Smooth muscle cell (in vitro differentiated cells): ENCODE measurements around the gene SCG2. TPM values are rescaled to one million over a fixed set of nuclear protein-coding genes. Genes with fewer than 3 reads are reported as not detected.
A peak's percentile ranks its signal among the peaks of the same experiment; 100 is the strongest.

Source experiments
- DNase-seq: peaks from one replicate; lab custom pipeline; 2025; ENCODE audit not compliant: unreplicated experiment; lab: John Stamatoyannopoulos, UW
- H2AFZ ChIP-seq: fragments of 200-600 bp; sonication (generic); 2 replicates; pipeline ENCODE4 v1.6.0; 2016; ENCODE audit warnings: antibody characterized with exemption, low read depth, mild to moderate bottlenecking
- H3F3A ChIP-seq: fragments of 200-600 bp; sonication (generic); 2 replicates; pipeline ENCODE4 v1.6.0; 2017; ENCODE audit warnings: antibody characterized with exemption, low read depth
- H3K27ac ChIP-seq: fragments of 200-600 bp; sonication (generic); 2 replicates; pipeline ENCODE4 v1.5.1; 2016; ENCODE audit warnings: low read depth, mild to moderate bottlenecking
- H3K27me3 ChIP-seq: fragments of 200-600 bp; sonication (generic); 2 replicates; pipeline ENCODE4 v1.6.1; 2016; ENCODE audit warnings: low read depth, mild to moderate bottlenecking
- H3K36me3 ChIP-seq: fragments of 200-600 bp; sonication (generic); 2 replicates; pipeline ENCODE4 v1.5.1; 2016; ENCODE audit warnings: low read depth
- H3K4me1 ChIP-seq: fragments of 200-600 bp; sonication (generic); 2 replicates; pipeline ENCODE4 v1.5.1; 2016; ENCODE audit warnings: low read depth
- H3K4me2 ChIP-seq: fragments of 200-600 bp; sonication (generic); 2 replicates; pipeline ENCODE4 v1.6.0; 2016; ENCODE audit warnings: mild to moderate bottlenecking
- H3K4me3 ChIP-seq: fragments of 200-600 bp; sonication (generic); 2 replicates; pipeline ENCODE4 v1.5.1; 2016; ENCODE audit warnings: mild to moderate bottlenecking
- H3K79me2 ChIP-seq: fragments of 200-600 bp; sonication (generic); 2 replicates; pipeline ENCODE4 v1.6.0; 2016; ENCODE audit warnings: low read depth, mild to moderate bottlenecking
- H3K9ac ChIP-seq: fragments of 200-600 bp; sonication (generic); 2 replicates; pipeline ENCODE4 v1.6.0; 2016; ENCODE audit warnings: low read depth
- H3K9me3 ChIP-seq: fragments of 200-600 bp; sonication (generic); replicated peaks from 2 replicates; pipeline ENCODE4 v1.5.1; 2016; ENCODE audit warnings: low read depth
- H4K20me1 ChIP-seq: fragments of 200-600 bp; sonication (generic); 2 replicates; pipeline ENCODE4 v1.6.0; 2016; ENCODE audit warnings: low read depth
- WGBS: methylation state at CpG from one replicate; pipeline ENCODE4 v1.1.7; 2016; ENCODE audit warnings: low lambda C conversion rate; 5-methylcytosine and 5-hydroxymethylcytosine counted together
- polyA plus RNA-seq: library from polyadenylated mRNA; unstranded; fragments of >200 nt; fragmentation: Nextera tagmentation; extraction: Ambion mirVana; gene quantifications from 2 replicates; pipeline ENCODE4 v1.2.1, GENCODE V29; 2016
- total RNA-seq: library from RNA; depleted of rRNA; stranded (reverse); fragments of >200 nt; gene quantifications from 2 replicates; pipeline ENCODE4 v1.2.3, GENCODE V29; 2014
- TF ChIP-seq, protein P1 (sequence below): fragments of 200-600 bp; sonication (generic); IDR thresholded peaks from 2 replicates; pipeline ENCODE4 v1.5.1; 2017; ENCODE audit warnings: borderline replicate concordance, mild to moderate bottlenecking, antibody characterized with exemption; ENCODE audit not compliant: insufficient read depth, poor library complexity, severe bottlenecking

The SCG2 gene
- total and polyA plus RNA-seq, 2 experiments from 2014 or later: 29.1 to 34.7 TPM

DNA sequence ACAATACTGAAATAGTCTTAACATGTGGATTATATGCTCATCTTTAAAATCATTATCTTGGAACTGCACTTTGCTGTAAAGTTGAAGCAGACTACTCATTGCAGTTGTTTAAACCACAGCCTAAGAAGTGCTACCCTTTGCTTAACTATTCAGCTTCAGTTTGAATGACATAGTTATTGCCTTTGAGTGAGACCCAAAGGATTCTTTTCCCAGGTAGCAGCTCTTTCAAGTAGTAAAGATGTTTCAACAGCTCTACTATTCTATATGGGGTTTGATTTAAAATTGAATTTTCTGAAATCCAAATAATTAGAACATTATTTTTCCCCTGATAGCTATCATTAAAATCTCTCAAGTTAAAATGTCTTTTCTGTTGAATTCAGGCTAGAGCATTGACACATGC lies 1.1 kb downstream of the SCG2 start:
- Histone ChIP-seq H3K27me3 (no peaks in the 10 kb centered on the region), H2AFZ (no peak overlapping the region), H3F3A (peaks cover 28% of the 10 kb centered on the region), H3K36me3 (no peaks in the 10 kb centered on the region), H3K27ac (peak overlapping the region; percentile 90), H3K79me2 (no peaks in the 10 kb centered on the region), H3K9ac (no peak overlapping the region), H3K4me1 (peaks cover 17% of the 10 kb centered on the region), H3K4me3 (no peak overlapping the region), H3K4me2 (peak overlapping the region; percentile 80), H4K20me1 (no peaks in the 10 kb centered on the region), H3K9me3 (no peaks in the 10 kb centered on the region)
- DNase-seq: no peak
- TF ChIP-seq, protein P1, sequence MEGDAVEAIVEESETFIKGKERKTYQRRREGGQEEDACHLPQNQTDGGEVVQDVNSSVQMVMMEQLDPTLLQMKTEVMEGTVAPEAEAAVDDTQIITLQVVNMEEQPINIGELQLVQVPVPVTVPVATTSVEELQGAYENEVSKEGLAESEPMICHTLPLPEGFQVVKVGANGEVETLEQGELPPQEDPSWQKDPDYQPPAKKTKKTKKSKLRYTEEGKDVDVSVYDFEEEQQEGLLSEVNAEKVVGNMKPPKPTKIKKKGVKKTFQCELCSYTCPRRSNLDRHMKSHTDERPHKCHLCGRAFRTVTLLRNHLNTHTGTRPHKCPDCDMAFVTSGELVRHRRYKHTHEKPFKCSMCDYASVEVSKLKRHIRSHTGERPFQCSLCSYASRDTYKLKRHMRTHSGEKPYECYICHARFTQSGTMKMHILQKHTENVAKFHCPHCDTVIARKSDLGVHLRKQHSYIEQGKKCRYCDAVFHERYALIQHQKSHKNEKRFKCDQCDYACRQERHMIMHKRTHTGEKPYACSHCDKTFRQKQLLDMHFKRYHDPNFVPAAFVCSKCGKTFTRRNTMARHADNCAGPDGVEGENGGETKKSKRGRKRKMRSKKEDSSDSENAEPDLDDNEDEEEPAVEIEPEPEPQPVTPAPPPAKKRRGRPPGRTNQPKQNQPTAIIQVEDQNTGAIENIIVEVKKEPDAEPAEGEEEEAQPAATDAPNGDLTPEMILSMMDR: no peak

DNA sequence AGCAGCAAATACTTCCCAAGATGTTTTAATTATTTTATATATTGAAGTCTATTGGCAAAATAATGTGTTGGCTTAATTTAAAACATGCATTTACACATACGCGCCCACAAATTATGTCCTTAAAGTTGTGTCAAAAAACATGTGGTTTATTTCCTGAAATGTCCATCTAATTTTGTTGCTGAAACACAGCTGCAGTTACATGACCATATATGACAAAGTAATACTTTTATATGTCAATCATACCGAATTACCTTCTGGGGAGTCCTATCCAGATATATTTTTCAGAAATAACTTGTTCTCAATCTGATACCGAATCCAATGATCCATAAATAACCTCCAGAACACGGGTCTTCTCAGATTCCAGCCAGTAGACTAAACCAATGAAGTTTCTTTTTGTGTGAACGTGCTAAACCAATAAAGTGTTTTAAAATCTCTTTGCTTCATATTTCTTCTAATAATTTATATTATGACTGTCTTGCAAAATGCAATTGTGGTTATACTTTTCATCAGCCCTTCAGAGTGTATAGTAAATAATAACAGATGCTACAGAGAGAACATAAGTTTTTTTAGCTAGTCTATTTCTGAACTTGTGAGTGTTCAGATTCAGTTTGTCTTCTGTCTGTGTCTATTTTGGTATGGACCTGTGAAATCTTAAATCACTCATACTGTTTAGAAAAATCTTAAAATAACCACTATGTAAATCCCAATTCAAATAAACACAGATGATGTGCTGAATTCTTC lies 2.4 kb downstream of the SCG2 start:
- H3K27me3 ChIP-seq: no peaks in the 10 kb centered on the region
- H3K9me3 ChIP-seq: no peaks in the 10 kb centered on the region
- TF ChIP-seq, protein P1: no peak
- peak overlapping the region; percentile 20 for H3K4me3 ChIP-seq
- WGBS: 59% methylated on average over 6 of the region's 6 CpGs
- H3K4me1 ChIP-seq: peaks cover 17% of the 10 kb centered on the region
- peak overlapping the region; percentile 30 for H3K9ac ChIP-seq
- no peaks in the 10 kb centered on the region for H3K36me3 ChIP-seq
- H3F3A ChIP-seq: peaks cover 28% of the 10 kb centered on the region
- no peak overlapping the region for H2AFZ ChIP-seq
- H4K20me1 ChIP-seq: no peaks in the 10 kb centered on the region
- peak overlapping the region; percentile 90 for H3K27ac ChIP-seq
- H3K79me2 ChIP-seq: no peaks in the 10 kb centered on the region
- no peak for DNase-seq
- peak overlapping the region; percentile 80 for H3K4me2 ChIP-seq

- Histone ChIP-seq H3K9me3 (no peaks in the 10 kb centered on the region), H3K27ac (peak overlapping the region; percentile 90), H3K4me2 (peak overlapping the region; percentile 80), H3K27me3 (no peaks in the 10 kb centered on the region), H3K4me3 (peak overlapping the region; percentile 20), H3K9ac (peak overlapping the region; percentile 46), H3F3A (peaks cover 28% of the 10 kb centered on the region), H4K20me1 (no peaks in the 10 kb centered on the region), H3K36me3 (no peaks in the 10 kb centered on the region), H2AFZ (no peak overlapping the region), H3K79me2 (no peaks in the 10 kb centered on the region), H3K4me1 (peaks cover 17% of the 10 kb centered on the region)
- TF ChIP-seq, protein P1: no peak
- DNase-seq: no peak
- WGBS: 57% methylated on average over 2 of the region's 2 CpGs
These were observed 3.0 kb downstream of the SCG2 start for GRCh38 chr2:223598994-223599639.
